ENCODE measurements around the gene UPB1.
"Not testable (repeated sequence)": the region's sequence is repeated elsewhere in the genome, so short reads cannot be mapped to it uniquely, and the experiment has no call there.

The UPB1 gene

DNA sequence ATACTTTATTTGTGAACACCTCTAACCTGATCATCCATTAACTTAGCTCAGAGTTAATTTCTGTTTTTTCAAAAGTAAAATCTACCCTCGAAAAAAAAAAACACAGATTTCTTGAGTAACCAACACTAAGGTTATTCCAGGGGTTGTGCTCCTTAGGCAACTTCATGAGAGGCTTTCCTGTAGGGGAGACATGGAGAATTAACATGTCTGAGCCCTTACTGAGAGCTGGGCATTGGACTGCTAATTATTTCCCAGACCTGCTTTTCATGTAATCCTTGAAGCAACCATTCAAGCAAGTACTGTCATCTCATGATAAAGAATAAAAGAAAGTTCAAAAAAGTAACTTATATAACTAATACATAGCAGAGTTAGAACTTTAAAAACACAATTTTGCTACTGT is 13.5 kb upstream of the UPB1 start:
- in situ Hi-C loops (cut with MboI; ENCODE audit: low sequenced_read_pairs): no loop called here

DNA sequence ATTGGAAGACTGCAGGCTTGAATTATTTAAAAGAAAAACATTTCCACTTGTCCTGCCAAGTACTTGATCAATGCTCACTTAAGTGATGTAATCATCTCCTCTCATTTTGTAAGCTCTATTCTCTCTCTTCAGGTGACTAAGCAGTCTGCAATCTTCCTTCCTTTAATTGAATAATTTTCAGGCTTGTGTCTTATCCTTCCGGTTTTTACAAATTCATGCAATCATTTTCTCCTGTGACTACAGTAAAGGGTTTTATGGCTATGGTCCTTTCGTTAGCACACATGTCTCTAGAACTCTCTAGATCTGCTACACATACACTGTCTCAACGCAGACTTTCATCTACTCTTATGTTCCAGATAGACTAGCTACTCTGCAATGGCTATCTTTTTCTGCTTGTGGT is 12.6 kb upstream of the UPB1 start:
- in situ Hi-C loops (cut with MboI; ENCODE audit: low sequenced_read_pairs): no loop called here

DNA sequence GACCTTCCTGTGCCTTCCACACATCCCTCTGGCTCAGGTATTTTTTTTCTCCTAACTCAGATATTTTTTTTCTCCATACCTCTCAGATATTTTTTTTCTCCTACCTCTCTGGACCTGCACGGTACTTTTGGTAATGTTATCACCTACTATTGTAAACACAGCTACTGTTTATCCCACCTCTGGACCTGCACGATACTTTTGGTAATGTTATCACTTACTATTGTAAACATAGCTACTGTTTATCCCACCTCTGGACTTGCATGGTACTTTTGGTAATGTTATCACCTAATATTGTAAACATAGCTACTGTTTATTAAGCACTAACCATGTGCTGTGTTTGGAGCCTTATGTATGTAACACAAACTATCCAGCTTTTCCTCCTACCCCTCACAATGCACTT is 12.1 kb upstream of the UPB1 start:
- in situ Hi-C loops (cut with MboI; ENCODE audit: low sequenced_read_pairs): no loop called here

DNA sequence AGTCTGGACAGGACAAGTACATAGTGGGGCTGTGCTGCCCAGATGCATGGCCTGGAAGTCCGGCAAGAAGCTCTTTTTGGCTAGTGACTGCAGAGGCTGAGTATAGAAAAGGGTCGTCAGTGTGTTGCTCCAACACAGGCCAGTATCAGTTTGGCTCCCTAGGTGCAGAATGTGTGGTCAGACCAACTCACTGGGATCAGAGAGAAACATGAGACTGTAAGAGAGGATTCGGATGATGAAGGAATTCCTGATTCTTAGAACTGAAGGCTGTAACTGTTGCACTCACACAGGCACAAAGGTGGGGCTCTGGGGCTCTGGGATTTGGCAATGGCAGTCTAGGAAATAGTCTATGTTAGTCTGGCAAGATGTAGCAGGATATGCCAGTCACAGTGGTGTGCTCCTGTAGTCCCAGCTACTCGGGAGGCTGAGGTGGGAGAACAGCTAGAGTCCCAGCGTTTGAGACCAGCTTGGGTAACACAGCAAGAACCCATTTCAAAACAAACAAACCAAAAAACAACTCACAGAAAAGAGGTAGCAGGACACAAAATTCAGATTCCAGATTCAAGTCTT is 11.1 kb upstream of the UPB1 start:
- in situ Hi-C loops (cut with MboI; ENCODE audit: low sequenced_read_pairs): no loop called here

DNA sequence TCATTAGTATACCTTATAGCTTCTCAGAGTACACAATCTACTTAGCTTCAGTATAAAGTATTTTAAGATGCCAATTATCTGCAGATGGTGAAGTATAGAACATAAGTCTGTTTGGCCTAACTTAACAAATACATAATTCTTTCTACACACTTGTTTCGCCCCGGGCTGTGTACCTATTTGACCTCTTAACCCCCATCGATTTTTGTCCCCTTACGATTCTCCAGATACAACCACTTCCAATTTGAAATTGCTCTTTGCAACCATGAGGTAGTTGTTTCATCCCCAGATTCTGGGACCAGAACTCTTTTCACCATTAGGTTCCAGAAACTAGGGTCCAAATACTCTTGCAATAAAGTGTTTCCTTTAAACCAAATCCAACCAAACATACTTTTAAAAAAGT is 10.0 kb upstream of the UPB1 start:
- in situ Hi-C loops (cut with MboI; ENCODE audit: low sequenced_read_pairs): no loop called here

DNA sequence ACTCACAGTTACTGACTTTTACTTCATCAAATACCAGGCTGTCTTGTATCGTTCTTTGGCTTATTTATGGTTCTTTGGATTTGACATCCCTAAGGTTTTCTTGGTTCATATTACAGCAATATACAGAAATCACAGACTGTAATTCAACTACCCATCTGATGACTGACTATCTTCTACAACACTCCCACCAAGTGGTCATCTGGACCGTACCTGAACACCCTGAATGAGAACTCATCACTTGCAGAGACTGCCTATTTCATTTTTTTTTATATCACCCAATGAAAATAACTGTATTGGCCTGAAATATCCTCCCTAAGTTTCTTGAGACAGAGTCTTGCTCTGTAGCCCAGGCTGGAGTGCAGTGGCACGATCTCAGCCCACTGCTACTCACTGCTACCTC is 9.5 kb upstream of the UPB1 start:
- in situ Hi-C loops (cut with MboI; ENCODE audit: low sequenced_read_pairs): no loop called here

DNA sequence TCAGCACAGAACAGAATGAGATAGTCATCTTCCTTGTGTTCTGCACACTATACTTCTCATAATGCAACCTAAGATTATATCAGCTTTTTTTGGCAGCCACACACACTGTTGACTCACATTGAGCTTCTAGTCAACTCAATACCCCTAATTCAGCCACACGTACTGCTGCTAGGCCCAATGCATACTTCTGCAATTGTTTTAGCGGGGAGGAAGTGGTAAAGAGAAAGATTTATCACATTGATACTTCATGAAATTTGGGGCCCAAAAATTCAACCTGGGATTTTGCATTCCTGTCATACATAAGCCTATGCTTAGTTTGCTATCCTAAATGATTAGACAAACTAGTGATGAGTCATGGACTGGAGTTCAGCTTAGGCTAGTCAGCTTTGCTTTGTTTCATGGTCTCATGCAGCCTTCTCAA is 8.6 kb upstream of the UPB1 start:
- in situ Hi-C loops (cut with MboI; ENCODE audit: low sequenced_read_pairs): no loop called here

DNA sequence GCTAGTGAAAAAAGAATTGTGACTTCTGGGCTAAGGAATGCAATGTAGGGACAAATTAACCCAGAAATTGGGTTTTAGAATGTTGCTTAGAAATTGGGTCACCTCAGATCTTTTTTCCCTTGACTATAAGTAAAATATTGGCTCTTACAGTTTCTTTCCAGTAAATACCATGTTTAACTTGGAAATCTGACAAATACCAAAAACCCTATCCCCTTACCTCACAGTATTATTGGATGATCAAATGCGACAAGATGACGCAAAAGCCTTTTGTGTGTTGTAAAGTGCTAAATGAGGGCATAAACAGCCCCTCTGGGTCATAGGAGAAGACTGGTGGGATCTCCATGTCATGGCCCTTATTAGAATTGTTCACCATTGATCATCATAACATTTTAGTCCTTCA is 6.1 kb upstream of the UPB1 start:
- in situ Hi-C loops (cut with MboI; ENCODE audit: low sequenced_read_pairs): no loop called here

DNA sequence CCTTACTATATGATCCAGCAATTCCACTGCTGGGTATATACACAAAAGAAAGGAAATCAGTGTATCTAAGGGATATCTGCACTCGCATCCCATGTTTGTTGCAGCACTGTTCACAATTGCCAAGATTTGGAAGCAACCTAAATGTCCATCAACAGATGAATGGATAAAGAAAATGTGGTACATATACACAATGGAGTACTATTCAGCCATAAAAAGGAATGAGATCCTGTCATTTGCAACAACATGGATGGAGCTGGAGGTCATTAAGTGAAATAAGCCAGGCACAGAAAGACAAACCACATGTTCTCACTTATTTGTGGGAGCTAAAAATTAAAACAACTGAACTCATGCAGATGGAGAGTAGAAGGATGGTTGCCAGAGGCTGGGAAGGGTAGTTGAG is 5.7 kb upstream of the UPB1 start:
- in situ Hi-C loops (cut with MboI; ENCODE audit: low sequenced_read_pairs): not testable (repeated sequence)

DNA sequence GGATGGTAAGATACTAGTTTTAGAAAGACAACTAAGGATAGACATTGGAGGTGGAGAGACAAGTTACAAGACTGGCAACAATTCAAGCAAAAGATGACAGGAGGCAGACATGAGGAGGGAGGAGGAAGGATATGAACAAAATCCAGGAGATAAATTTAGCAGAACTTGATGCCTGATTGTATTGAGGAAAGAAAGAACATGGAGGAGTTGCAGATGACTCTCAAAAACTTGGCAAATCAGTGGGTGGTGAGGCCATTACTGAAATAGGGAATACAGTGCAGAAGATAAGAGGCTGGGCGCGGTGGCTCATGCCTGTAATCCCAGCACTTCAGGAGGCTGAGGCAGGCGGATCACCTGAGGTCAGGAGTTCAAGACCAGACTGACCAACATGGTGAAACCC is 2.7 kb upstream of the UPB1 start:
- in situ Hi-C loops (cut with MboI; ENCODE audit: low sequenced_read_pairs): no loop called here

DNA sequence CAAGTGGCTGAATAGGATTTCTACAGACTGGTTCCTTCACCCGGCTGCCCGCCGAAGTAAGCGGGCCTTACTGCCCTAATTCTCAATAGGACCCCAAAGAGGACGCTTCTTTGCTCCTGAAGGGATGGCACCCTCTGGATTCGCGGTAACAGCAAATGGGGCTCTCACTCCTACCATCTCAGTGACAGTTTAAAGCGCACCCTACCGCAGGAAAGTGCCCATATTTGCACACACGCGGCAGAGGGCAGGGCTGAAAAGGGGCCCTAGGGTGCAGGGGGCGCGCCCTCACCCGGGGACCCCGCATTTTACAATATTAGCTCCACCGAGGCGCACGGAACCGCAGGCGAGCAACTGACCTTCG is 985 bp upstream of the UPB1 start:
- in situ Hi-C loops (cut with MboI; ENCODE audit: low sequenced_read_pairs): no loop called here

DNA sequence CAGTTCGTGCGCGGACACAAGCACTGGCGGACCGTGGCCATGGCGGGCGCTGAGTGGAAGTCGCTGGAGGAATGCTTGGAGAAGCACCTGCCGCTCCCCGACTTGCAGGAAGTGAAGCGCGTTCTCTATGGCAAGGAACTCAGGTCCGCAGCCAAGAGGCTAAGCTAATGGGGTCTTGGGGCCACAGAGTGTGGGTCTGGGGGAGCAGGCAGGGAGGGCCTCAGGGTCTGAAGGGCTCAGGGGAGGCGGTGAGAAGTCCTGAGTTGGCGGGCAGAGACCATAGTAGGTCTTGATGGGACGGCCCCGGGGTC is 188 bp downstream of the UPB1 start:
- in situ Hi-C loops (cut with MboI; ENCODE audit: low sequenced_read_pairs): no loop called here

DNA sequence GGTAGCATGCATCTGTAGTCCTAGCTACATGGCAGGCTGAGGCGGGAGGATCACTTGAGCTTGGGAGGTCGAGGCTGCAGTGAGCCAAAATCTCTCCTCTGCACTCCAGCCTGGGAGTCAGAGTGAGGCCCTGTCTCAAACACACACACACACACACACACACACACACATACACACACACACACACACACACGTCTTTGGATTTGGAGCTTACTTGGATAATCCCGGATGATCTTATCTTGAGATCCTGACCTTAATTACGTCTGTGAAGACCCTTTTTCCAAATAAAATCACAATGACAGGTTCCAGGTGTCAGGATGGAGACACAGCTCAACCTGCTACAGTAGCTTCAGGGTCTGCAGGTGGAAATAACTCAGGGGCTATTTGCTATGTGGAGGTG is 1.1 kb downstream of the UPB1 start:
- in situ Hi-C loops (cut with MboI; ENCODE audit: low sequenced_read_pairs): no loop called here

DNA sequence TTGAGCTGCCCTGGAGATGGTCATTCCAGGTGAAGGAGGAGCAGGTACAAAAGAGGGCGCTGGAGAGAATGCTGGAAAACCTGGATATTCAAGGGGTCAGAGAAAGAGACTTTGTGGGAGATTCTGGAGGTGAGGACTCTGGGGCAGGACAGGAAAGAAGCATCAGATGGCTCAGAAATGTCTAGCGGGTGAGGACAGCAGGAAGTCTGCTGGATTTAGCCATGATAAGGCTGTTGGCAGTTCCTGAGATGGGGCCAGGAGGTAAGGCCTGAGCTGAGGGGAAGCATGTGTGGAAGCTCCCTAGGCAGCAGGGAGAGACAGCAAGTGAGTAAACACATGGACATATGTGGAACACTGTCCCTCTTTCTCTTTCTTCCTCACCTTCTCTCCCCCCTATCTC is 1.5 kb downstream of the UPB1 start:
- in situ Hi-C loops (cut with MboI; ENCODE audit: low sequenced_read_pairs): no loop called here

DNA sequence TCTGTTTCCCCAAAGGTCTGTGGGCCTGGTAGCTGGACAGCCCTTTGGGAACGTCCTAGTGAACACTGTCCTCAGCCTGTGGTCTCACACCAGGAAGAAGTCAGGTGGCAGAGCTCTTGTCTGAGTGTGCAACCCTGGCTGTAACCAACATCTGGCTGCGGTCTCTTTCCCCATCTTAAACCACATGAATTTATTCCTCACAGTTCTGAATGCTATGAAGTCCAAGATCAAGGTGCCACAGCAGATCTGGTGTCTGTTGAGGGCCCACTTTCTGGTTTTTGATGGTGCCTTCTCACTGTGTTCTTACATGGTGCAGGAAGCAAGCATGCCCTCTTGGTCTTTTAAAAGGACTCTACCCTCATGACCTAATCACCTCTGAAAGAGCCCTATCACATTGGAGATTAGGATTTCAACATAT is 2.7 kb downstream of the UPB1 start:
- in situ Hi-C loops (cut with MboI; ENCODE audit: low sequenced_read_pairs): no loop called here

DNA sequence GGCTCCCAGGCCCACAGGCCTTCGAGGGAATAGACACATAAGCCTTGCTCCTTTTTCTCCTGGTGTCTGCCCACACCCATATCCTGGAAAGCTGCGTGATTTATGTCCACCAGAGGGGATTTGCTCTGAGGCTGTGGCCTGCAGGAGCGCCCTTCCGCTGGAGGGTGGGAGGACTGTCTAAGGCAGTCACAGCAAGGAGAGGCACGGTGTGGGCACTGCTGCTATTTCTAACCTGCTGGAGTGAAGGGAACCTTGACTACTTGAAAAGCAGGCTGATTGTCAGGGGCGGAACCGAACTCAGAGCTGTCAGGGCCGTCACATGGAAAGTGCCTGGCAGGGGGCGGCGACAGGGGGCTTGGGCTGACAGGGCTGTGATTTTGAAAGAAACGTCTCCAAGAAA is 3.7 kb downstream of the UPB1 start:
- in situ Hi-C loops (cut with MboI; ENCODE audit: low sequenced_read_pairs): no loop called here

DNA sequence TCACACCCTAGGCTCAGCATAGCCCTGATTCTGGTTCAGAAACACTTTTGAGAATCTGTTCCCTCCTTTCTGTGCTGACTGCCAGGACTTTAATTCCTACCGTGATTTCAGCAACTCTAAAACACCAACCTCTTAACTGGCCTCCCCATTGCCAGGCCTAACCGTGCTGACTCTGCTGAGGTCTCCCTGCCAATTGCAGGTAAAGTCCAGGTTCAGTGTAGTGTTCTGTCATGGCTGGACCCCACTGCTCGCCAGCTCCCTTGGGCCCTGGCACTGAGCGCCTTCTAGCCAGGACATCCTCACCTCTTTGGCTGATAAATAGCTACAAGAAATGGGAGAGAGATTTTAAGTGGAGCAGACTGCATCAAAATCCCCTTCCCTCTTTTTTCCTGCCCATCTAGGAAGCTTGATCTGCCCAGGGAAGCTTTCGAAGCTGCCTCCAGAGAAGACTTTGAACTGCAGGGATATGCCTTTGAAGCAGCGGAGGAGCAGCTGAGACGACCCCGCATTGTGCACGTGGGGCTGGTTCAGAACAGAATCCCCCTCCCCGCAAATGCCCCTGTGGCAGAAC is 4.7 kb downstream of the UPB1 start:
- in situ Hi-C loops (cut with MboI; ENCODE audit: low sequenced_read_pairs): loop anchor here (25.0 kb wide), 1 partner anchor 87 kb away; no protein-coding TSS in a partner anchor

DNA sequence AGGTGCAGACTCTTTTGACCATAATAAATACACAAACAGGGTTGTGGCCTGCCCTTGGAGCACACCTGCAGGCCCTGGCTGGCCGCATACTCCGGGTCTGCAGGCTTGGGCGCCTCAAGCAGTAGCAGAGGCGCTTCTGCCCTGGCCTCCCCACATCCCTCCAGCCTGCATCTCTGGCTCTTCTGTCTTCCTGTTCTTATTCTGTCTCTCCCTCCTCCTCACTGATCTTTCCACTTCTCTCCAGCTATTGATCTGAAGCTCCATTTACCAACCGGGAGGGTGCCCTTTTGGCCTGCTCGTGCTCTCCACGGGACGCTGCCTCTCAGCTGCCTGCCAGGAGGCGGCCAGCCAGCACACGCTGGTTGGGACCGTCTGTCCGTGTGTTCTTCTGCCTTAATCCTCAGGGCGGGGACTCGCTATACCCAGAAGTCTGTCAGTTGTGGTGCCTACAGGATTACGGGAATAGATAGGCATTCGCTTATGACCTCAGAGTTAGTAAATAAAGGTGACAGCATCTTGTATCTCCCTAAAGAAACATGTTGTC is 5.2 kb downstream of the UPB1 start:
- in situ Hi-C loops (cut with MboI; ENCODE audit: low sequenced_read_pairs): loop anchor here (25.0 kb wide), 1 partner anchor 88 kb away; no protein-coding TSS in a partner anchor

DNA sequence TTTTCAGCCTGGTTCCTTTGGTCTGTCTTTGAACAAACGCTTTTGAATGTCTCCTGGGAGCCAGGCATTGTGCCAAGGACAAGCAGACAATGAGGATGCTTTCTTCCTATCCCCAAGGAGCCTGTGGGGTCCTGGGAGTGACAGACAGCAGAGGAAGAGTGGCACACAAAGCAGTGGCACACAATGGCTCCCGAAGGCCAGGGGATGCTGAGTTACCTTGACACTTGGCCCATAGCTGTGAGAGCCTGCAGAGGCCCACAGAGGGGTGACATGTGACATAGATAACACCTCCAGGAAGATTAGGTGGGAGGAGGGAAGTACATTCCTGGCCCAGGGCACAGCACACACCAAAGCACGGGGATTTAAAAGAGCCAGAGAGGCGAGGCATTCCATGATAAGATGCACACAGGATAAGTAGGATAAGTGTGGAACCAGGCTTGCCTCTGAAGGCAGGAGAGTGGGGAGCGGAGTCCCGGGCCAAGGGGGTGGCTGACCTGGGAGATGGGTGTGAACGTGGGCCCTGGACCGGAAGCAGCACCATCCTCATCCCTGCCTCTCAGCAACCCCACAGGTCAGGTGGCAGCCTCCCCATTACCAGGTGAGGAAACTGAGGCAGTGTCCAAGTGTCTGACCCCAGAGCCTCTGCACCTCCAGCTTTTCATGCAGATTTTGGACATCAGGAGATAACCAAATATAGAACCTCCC is 6.3 kb downstream of the UPB1 start:
- in situ Hi-C loops (cut with MboI; ENCODE audit: low sequenced_read_pairs): loop anchor here (25.0 kb wide), 1 partner anchor 89 kb away; no protein-coding TSS in a partner anchor

DNA sequence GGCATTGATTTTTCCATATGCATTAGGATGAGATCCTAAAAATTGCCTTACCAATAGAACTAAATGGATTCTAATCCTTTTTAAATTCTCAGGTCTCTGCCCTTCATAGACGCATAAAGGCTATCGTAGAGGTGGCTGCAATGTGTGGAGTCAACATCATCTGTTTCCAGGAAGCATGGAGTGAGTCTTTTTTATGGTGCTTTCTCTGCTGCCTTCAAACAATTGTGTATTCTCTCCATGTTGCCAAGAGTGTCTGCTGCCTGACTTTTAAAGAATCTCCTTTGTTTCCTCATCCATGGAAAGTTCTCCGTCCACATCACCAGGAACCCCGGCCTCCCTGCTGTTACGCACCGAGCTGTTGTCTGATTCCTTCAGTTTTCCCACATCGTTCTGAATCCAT is 6.9 kb downstream of the UPB1 start:
- in situ Hi-C loops (cut with MboI; ENCODE audit: low sequenced_read_pairs): loop anchor here (25.0 kb wide), 1 partner anchor 90 kb away; no protein-coding TSS in a partner anchor

DNA sequence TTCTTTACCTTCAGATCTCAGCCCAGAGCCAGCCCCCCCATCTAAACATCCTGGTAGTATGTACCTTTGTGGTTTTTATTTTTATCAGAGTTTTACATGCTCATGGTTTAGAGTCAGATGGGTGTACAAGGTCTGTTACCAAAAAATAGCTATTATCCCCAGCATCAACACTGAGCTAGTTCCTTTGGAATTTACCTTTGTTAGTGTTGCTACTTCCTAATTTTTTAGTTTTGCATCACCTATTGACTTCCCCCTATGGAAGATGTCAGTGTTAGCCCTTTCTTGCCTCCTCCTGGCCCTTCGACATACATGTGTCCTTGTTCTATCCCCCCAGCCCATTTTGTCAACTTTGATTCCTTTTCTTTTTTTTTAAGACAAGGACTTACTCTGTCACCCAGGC is 7.4 kb downstream of the UPB1 start:
- in situ Hi-C loops (cut with MboI; ENCODE audit: low sequenced_read_pairs): loop anchor here (25.0 kb wide), 1 partner anchor 90 kb away; no protein-coding TSS in a partner anchor

DNA sequence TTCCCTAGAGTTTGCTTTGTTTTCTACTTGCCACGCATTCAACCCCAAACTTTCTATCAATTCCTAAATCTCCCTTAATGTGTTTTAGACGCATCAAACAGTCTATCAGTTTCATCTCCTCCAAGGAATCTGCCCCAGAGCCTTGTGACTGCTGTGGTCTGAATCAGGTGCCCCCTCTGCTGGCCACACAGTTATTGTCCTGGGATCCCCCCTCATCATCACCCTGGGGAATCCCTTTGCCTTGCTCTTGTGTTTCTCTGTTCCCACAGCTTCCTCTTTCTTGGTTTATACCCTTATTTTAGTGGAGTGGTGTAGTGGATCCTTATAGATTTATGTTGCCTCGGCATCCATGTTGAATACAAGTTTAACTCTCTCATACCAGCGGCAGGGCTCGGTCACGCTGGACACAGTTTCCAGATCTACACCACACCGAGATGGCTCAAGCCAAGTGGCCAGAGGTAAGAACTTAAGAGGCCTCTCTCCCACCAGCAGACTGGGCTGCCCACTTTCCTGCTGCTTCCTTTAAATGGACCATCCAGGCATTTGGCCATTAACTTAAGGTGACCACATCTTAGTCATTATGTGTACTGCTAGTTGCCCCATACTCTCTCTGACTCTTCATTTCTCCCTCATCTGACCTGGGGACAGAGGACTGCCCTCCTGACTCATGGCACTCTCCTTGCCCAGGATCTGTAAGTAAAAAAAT is 8.2 kb downstream of the UPB1 start:
- in situ Hi-C loops (cut with MboI; ENCODE audit: low sequenced_read_pairs): loop anchor here (25.0 kb wide), 1 partner anchor 91 kb away; no protein-coding TSS in a partner anchor
